ENCODE measurements around the gene PHOSPHO1.

DNA sequence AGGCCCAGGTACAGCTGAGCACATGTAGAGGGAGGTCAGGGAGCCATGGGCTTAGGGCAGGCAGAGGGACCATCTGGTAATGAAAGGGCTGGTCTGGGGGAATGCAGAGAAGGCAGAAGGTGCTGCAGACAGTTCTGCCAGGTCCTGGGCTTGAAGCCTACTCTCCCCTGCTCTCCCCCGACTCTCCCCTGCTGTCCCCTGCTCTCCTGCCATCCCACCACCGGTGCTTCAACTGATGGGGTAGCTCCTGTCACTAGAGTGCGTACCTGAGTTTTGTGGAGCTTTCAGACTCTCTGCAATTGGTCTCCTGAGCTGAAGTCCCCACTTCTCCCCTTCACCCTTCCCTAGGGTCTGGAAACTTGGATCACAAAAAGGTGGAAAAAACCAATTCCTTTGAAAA lies 37.3 kb upstream of the PHOSPHO1 start:
- TF ChIP-seq POLR2AphosphoS5 (IDR thresholded peaks at IDR 0.05) = no peak
- TF ChIP-seq, protein P1, sequence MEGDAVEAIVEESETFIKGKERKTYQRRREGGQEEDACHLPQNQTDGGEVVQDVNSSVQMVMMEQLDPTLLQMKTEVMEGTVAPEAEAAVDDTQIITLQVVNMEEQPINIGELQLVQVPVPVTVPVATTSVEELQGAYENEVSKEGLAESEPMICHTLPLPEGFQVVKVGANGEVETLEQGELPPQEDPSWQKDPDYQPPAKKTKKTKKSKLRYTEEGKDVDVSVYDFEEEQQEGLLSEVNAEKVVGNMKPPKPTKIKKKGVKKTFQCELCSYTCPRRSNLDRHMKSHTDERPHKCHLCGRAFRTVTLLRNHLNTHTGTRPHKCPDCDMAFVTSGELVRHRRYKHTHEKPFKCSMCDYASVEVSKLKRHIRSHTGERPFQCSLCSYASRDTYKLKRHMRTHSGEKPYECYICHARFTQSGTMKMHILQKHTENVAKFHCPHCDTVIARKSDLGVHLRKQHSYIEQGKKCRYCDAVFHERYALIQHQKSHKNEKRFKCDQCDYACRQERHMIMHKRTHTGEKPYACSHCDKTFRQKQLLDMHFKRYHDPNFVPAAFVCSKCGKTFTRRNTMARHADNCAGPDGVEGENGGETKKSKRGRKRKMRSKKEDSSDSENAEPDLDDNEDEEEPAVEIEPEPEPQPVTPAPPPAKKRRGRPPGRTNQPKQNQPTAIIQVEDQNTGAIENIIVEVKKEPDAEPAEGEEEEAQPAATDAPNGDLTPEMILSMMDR (IDR thresholded peaks at IDR 0.05) = no peak
- TF ChIP-seq POLR2A (IDR thresholded peaks at IDR 0.05; ENCODE audit: low read depth) = no peak

Data from esophagus muscularis mucosa (tissue), 3 donors.